GM19035 (cell line): Measurements from ENCODE around the gene LYPD1.

ENCODE experiments used
- ATAC-seq: cut with Tn5 transposase; IDR thresholded peaks from one replicate; pipeline ENCODE4 v1.9.1; 2021; ENCODE audit not compliant: unreplicated experiment

Gene LYPD1

GRCh38 chr2:132599556-132599955 is 70.4 kb downstream of the LYPD1 start:
- ATAC-seq, result no peak

- no peak for ATAC-seq
Observed at GRCh38 chr2:132598536-132598935, 71.5 kb downstream of the LYPD1 start.

GRCh38 chr2:132597831-132598230 is 72.2 kb downstream of the LYPD1 start:
- ATAC-seq, result no peak

- ATAC-seq, result no peak
Observed at GRCh38 chr2:132597166-132597565, 72.8 kb downstream of the LYPD1 start.

GRCh38 chr2:132595693-132596092 is 74.3 kb downstream of the LYPD1 start:
- no peak for ATAC-seq

- ATAC-seq, result no peak
Observed at GRCh38 chr2:132595186-132595585, 74.8 kb downstream of the LYPD1 start.
